Neural progenitor cell (in vitro differentiated cells): ENCODE data around the gene ZC3H18.

Source experiments
- CTCF ChIP-seq: fragments of 200-600 bp; sonication (generic); IDR thresholded peaks from 2 replicates; pipeline ENCODE4 v1.5.1; 2017; ENCODE audit warnings: antibody characterized with exemption, mild to moderate bottlenecking
- EZH2 ChIP-seq: fragments of 200-600 bp; sonication (generic); IDR thresholded peaks from 2 replicates; pipeline ENCODE4 v1.6.1; 2017; ENCODE audit warnings: antibody characterized with exemption, mild to moderate bottlenecking, moderate library complexity
- EZH2phosphoT487 ChIP-seq: fragments of 200-600 bp; sonication (generic); IDR thresholded peaks from 2 replicates; pipeline ENCODE4 v1.6.1; 2017; ENCODE audit warnings: antibody characterized with exemption

DNA sequence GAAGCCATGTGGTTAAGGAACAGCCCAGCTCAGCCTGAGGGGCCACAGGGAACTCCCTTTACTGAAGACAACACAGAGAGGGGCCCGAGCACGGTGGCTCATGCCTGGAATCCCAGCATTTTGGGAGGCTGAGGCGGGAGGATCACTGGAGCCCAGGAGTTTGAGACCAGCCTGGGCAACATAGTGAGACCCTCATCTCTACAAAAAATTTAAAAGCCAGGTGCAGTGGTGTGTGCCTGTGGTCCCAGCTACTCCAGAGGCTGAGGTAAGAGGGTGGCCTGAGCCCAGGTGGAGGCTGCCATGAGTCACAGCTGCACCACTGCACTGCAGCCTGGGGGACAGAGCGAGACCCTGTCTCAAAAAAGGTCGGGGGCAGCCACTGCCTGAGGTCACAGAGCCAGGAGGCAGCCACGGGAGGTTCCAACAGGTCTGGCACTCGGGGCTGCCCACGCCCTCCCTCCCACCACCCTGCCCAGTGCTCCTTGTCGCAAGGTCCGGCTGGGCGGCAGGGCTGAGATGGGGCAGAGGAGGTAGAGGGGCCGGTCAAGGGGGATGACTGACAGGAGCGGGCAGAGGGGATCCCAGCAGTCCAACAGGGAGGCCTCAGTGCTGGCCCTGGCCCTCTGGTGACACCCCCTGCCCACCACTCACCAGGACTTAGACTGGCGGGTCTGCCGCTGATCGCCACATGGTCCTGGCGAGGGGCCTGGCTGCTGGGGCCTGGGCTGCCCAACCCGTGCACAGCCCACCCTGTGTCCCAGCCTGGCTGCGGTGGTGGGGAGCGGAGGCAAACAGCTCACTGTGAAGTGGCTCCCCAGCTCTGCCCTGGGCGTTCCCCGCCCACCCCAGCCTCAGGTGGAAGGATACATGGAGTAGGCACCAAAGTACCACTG lies 77.2 kb downstream of the ZC3H18 start:
- TF ChIP-seq CTCF, result no peak
- no peak for TF ChIP-seq EZH2phosphoT487
- TF ChIP-seq EZH2, result no peak
